SU-DHL-6 (cell line): ENCODE measurements around the gene UQCC3.

ENCODE experiments used
- EZH2phosphoT487 ChIP-seq: fragments of 200-600 bp; sonication (generic), shearing (Covaris generic); conservative IDR thresholded peaks from 2 replicates; pipeline ENCODE4 v1.6.1; 2018; ENCODE audit warnings: mild to moderate bottlenecking, antibody characterized with exemption, low read length, moderate library complexity, mixed read lengths
- TF ChIP-seq, protein P1 (sequence below): fragments of 200-600 bp; sonication (generic); IDR thresholded peaks from one replicate; pipeline ENCODE4 v1.5.1; 2017; ENCODE audit warnings: antibody characterized with exemption, mild to moderate bottlenecking, low read length, moderate library complexity; ENCODE audit not compliant: insufficient read depth, poor library complexity, severe bottlenecking

GRCh38 chr11:62712861-62713260, 41.4 kb downstream of the UQCC3 start:
- TF ChIP-seq, protein P1, sequence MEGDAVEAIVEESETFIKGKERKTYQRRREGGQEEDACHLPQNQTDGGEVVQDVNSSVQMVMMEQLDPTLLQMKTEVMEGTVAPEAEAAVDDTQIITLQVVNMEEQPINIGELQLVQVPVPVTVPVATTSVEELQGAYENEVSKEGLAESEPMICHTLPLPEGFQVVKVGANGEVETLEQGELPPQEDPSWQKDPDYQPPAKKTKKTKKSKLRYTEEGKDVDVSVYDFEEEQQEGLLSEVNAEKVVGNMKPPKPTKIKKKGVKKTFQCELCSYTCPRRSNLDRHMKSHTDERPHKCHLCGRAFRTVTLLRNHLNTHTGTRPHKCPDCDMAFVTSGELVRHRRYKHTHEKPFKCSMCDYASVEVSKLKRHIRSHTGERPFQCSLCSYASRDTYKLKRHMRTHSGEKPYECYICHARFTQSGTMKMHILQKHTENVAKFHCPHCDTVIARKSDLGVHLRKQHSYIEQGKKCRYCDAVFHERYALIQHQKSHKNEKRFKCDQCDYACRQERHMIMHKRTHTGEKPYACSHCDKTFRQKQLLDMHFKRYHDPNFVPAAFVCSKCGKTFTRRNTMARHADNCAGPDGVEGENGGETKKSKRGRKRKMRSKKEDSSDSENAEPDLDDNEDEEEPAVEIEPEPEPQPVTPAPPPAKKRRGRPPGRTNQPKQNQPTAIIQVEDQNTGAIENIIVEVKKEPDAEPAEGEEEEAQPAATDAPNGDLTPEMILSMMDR = no peak
- TF ChIP-seq EZH2phosphoT487 = no peak
